Measurements from ENCODE around the gene TFR2. TPM values are rescaled to one million over a fixed set of nuclear protein-coding genes. Genes with fewer than 3 reads are reported as not detected.
A peak's percentile ranks its signal among the peaks of the same experiment; 100 is the strongest.

Gene TFR2
- total and polyA plus RNA-seq, 9 of the 15 experiments (the other 6 are each of a cell fraction or from before 2014, with no cell fraction given), result 3.8 to 123 (median 51.1) TPM

GRCh38 chr7:100680576-100681271, 39.4 kb upstream of the TFR2 start (continued):
- no peak for TF ChIP-seq RBM39 (optimal IDR thresholded peaks at IDR 0.05; ENCODE audit: low read depth, low read length)
- TF ChIP-seq ZNF316 (IDR thresholded peaks at IDR 0.05), result no peak
- TF ChIP-seq TEAD1 (CRISPR knock-in tag; IDR thresholded peaks at IDR 0.05), result 0 out of 4 replicates have a peak, but pooled peaks of 1 of the 2 experiments have one; percentile 26
- TF ChIP-seq PHF8 (IDR thresholded peaks at IDR 0.05; ENCODE audit: borderline replicate concordance, low read length), result 0 out of 2 replicates have a peak, but pooled peaks have one; percentile 12
- TF ChIP-seq POLR3A (IDR thresholded peaks at IDR 0.05; ENCODE audit: borderline replicate concordance, extremely low read depth, insufficient read depth, insufficient read length), result no peak
- peak; percentile 58; the same call in 1 of the 2 replicates for TF ChIP-seq SUPT5H (IDR thresholded peaks at IDR 0.05)
- peak; percentile 65 for TF ChIP-seq POLR2A (conservative IDR thresholded peaks at IDR 0.05)
- TF ChIP-seq NCOR1 (IDR thresholded peaks at IDR 0.05), result no peak
- TF ChIP-seq POLR2G (IDR thresholded peaks at IDR 0.05; ENCODE audit: low read depth, low read length), result peak; percentile 80
- no peak for TF ChIP-seq MAFG (tag; conservative IDR thresholded peaks at IDR 0.05)
- TF ChIP-seq MEIS2 (IDR thresholded peaks at IDR 0.05; ENCODE audit: partially characterized antibody), result no peak
- no peak for TF ChIP-seq NRF1 (conservative IDR thresholded peaks at IDR 0.05 in 1 of 2, IDR thresholded peaks at IDR 0.05 in 1 of 2)
- TF ChIP-seq ZNF354B (CRISPR knock-in tag; IDR thresholded peaks at IDR 0.05), result no peak
- TF ChIP-seq ZNF253 (CRISPR knock-in tag; conservative IDR thresholded peaks at IDR 0.05), result 0 out of 2 replicates have a peak, but pooled peaks have one; percentile 44
- TF ChIP-seq CUX1 (CRISPR knock-in tag; IDR thresholded peaks at IDR 0.05), result no peak
- TF ChIP-seq CBX8 (IDR thresholded peaks at IDR 0.05; ENCODE audit: borderline replicate concordance, extremely low read depth, low read depth, low read length, poor library complexity, severe bottlenecking), result no peak
- TF ChIP-seq ATF7 (IDR thresholded peaks at IDR 0.05), result no peak
- TF ChIP-seq HNRNPH1 (optimal IDR thresholded peaks at IDR 0.05; ENCODE audit: low read depth, low read length), result no peak
- TF ChIP-seq MTA1 (IDR thresholded peaks at IDR 0.05; ENCODE audit: borderline replicate concordance), result 0 out of 2 replicates have a peak, but pooled peaks have one; percentile 61
- 0 out of 2 replicates have a peak, but pooled peaks have one; percentile 20 for TF ChIP-seq ZNF764 (CRISPR knock-in tag; IDR thresholded peaks at IDR 0.05; ENCODE audit: low read depth)
- no peak for TF ChIP-seq ATF6 (CRISPR knock-in tag; IDR thresholded peaks at IDR 0.05)
- TF ChIP-seq ZNF384 (IDR thresholded peaks at IDR 0.05; ENCODE audit: low read depth, low read length), result peak; percentile 53; the same call in 1 of the 2 replicates
- no peak for TF ChIP-seq ZNF584 (CRISPR knock-in tag; IDR thresholded peaks at IDR 0.05; ENCODE audit: low read depth)

Measured in K562 (cell line).